Stimulated activated CD4-positive, alpha-beta T cell treated with anti-CD3 and anti-CD28 coated beads, Interleukin-4, amount 100 ng/mL, for 4 hours (primary cell): ENCODE measurements around the gene LY6G5C.
"Not testable (repeated sequence)": the region's sequence is repeated elsewhere in the genome, so short reads cannot be mapped to it uniquely, and the experiment has no call there.

Experiments
- DNase-seq, 2 experiments: peaks; one replicate each; pipeline ENCODE4 v3.0.0-alpha.2; 2020

The LY6G5C gene

DNA sequence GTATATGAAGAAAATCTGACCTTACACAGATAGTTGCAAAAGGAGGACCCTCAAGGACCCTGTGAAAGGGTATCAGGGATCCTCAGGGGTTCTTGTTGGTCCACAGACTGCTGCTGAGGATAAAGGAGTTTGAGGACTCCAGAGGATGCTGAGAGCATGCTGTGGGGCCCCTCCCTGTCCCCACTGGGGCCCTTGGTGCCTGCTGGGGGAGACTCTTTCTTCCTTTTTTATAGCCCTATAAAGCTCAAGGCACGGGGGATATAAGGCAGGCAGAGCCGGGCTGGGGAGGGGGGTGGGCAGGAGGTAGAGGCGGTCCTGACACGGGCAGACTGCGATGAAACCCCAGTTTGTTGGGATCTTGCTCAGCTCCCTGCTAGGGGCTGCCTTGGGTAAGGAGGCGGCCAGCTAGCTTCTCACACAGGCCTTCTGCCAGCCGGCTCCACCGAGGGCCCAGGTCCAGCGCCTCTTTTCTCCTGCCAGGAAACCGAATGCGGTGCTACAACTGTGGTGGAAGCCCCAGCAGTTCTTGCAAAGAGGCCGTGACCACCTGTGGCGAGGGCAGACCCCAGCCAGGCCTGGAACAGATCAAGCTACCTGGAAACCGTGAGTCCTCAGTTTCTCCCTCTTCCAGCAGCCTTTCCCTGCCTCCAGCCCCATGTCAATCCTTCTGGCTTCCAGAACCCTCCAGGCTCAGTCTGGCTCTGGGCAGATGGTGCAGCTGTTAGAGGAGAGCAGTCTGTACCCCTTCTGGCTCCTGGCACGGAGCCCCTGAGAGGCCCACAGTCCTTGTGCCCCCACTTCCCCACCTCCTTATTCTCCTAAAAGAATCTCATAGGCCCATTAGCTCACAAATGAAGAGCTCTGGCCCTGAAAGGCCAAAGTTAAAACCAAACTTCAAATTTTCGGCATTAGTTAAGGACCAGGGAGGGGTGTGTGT lies 34.4 kb upstream of the LY6G5C start, which contains the start of gene LY6G6D:
LY6G6D (plus strand) TSS at position 327 of the 937 bp plus-strand sequence; CDS start at position 335, 8 bp downstream.
- no peak for DNase-seq

DNA sequence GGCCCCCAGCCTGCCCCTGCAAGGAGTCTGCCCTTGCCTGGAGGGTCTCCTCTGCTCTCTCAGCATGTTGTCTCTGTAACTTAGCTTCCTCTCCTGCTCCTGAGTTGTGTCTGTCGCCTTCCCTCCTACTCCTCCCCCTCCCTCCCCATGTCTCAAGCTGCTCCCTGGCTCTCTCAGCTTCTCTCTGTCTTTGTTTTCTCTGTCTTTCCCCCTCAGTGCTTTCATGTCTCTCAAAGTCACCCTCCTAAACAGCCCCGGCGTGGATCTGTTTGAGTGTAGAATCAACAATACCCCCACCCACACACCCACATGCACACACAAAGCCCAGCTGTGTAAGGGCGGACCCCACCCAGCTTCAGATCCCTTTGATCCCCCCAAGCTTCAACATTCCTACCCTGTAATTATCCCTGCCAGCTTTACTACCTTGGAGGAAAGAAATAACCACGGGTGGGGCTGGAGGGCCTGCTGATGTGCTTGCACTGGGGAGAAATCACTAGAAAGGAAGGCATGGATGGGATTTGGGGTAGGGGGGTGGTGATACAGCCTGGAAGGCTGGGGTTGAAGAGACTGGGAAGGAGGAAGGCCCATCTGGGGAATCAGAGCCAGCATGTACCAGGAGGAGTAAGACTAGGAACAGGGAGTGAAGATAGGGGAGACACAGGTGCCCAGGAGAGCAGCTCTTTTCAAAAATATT lies 33.3 kb upstream of the LY6G5C start:
- DNase-seq = no peak

DNA sequence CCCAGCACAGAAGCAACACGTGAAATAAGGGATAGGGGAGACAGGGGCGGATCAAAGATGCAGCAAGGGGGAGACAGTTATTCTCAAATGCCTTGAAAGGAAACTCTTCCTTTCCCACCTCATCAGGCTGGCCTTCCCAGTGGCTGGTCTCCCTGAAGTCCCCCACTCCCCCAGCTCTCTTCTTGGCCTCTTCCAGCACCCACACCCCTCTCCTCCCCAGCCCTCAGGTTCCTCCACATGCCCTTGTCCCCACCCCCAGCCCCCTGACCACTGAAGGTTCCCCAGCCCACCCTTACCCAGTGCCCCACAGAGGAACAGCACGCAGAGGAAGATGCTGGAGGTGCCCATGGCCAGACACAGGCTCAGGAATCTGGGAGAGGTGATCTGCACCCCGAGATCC lies 32.6 kb upstream of the LY6G5C start:
- no peak for DNase-seq

DNA sequence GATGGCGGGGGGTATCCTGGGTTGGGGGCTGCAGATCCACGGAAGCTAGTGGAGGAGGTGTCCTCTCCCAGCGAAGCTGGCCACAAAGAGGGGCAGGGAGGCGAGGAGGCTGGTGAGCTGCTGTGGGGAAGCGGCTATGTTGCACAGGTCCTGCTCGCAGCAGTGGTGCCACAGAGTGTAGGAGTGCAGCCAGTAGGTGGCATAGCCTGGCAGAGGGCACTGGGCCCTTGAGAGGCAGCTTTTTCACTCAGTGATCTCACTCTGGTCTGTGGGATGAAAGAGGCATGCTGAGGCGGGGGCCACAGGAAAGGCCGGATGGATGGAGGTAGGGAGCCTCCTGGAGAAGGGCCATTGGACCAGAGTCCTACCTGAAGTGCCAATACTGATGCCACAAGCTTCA lies 31.4 kb upstream of the LY6G5C start:
- DNase-seq = no peak

DNA sequence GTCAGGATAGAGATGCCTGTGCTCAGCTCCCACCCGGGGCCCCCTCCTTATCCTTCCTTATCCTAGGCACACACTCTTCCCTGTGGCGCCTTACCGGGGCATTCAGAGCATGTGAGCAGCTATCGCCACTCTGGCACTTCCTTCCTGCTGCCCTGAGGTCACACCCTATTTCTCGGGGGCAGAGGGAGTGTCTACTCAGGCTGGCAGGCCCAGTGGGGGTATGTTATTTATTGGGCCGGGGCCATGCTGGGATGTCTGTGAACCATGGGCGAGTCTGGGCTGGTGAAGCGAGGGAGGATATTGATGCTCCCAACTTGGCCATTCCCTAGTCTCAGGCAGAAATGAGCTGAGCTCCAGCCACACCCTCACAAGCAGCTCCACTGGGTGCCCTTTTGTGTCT lies 30.4 kb upstream of the LY6G5C start:
- DNase-seq = no peak

DNA sequence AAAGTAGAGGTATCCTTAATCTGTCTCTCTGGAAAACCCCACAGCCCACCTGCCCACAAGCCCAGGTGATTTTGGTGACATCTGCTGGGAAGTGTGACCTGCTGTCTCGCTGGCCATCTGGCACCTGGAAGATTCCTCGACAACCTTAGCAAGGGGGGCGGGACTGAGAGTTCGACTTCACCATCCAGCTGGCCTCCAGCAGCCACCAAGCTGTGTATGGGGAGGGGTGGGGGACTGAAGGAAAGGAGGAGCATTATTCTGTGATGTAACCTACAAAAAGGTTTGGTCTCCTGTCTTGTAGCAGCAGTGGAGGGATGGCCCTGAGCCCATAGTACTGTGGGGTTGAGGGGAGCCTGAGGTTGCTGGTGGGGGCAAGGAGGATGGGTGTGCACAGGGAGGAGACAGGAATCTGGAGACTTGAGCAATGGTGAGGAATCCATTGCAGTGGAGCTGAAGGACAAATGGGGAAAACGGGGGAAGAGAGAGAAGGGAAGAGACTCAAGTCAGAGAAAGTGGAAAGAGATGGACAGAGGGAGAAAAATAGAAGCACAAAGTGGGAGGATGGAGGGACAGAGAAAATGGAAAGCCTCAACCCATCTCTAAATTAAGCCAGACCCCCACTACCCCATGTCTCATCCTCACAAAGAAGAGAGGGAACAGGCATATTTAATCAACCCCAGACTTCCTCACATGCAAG lies 29.8 kb upstream of the LY6G5C start:
- no peak for DNase-seq

DNA sequence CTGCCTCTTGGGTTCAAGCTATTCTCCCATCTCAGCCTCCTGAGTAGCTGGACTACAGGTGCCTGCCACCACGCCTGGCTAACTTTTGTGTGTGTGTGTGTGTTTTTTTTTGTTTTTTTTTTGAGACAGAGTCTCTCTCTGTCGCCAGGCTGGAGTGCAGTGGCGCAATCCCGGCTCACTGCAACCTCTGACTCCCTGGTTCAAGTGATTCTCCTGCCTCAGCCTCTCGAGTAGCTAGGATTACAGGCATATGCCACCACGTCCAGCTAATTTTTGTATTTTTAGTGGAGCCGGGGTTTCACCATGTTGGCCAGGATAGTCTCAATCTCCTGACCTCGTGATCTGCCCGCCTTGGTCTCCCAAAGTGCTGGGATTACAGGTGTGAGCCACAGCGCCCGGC lies 28.3 kb upstream of the LY6G5C start:
- DNase-seq = not testable (repeated sequence)

DNA sequence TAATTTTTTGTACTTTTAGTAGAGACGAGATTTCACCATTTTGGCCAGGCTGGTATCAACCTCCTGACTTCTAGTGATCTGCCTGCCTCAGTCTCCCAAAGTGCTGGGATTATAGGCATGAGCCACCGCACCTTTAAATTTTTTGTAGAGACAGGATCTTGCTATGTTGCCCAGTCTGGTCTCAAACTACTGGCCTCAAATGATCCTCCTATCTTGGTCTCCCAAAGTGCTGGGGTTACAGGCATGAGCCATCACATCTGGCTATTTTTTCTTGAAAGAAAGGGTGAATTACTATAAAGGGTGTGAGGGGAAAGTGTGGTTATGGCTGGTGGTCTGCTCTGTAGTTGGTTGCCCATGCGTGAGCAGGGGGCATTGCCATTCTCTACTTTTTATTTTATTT lies 27.4 kb upstream of the LY6G5C start:
- no peak for DNase-seq

DNA sequence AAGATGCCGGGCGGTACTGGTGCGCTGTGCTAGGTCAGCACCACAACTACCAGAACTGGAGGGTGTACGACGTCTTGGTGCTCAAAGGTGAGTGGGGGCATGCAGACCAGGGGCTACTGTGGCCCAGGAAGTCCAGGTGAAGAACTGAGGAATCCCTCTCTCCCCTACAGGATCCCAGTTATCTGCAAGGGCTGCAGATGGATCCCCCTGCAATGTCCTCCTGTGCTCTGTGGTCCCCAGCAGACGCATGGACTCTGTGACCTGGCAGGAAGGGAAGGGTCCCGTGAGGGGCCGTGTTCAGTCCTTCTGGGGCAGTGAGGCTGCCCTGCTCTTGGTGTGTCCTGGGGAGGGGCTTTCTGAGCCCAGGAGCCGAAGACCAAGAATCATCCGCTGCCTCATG lies 26.8 kb upstream of the LY6G5C start:
- no peak for DNase-seq

DNA sequence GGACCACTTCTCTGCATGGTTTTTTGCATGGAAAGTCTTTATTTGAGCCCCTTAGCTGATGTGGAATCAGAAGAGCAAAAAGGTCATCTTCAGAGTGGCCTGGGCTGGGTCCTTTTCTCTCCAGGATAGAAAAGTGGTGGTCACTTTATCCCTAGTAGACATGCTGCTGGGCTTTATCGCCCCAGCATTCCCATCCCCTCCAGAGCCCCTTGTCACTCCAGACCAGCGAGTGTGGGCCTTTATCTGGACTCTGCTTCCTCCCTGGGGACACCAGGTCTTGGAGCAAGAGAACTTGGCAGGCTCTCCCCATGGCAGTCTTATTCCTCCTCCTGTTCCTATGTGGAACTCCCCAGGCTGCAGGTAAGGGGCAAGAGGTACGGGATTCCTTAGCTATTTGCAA lies 25.7 kb upstream of the LY6G5C start, which contains the start of gene LY6G6F:
LY6G6F (plus strand) TSS at position 268 of the 400 bp plus-strand sequence; CDS start at position 309, 41 bp downstream.
- no peak for DNase-seq

DNA sequence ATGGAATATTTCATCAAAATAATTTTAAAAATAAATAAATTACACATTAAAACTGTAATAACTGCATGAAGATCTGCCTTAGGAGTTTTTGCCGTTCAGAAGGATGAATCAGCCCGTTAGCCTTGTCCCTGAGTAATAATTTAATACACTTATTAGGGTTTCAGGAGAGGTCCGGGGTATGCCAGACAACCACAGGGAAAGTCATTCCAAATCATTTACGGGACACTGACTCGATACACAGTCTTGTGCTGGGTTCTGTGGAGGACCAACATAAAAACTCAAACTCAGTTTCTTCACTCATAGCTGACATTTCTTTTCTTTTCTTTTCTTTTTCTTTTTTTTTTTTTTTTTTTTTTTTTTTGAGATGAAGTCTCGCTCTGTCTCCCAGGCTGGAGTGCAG lies 25.1 kb upstream of the LY6G5C start:
- DNase-seq = no peak

DNA sequence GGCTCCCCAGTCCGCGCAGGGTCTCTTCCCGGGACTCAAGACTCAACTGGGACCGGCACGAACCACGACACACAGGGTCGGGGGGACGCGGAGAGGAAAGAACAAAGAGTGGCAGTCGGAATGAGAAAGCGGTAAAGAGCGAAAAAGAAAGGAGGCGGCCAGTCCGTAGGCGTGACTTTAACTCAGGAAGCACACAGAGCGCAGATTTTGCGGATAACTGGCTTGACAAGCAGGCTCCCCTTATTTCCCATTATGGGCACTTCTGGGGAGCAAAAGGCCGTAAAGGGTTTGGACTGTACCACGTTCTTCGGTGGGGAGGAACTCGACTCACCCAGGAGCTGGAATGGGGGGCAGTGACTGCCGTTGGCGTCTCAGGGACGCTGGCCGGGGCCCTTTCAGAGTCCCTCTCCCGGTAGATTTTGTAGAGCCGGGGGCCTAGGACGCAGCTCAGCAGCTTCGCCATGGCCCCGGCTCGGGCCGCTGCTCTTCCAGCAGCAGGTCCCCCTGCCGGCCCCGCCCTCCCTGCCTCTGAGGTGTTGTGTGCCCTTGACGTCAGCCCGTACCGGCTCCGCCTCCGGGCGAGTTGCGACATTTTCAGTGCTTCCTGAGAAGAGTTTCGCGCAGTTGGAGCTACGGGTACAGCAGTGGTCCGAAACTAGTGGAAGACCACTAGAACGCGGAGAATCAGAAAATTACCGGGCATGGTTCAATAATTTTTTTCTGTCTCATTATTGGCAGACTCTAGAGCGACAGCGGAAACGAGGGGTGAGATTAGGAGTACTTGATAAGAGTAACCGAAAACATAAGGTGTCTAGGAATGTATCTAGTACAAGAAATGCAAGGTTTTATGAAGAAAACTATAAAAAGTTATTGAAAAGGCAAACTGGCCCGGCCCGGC lies 22.2 kb upstream of the LY6G5C start, which contains the start of gene ABHD16A:
ABHD16A (minus strand) TSS at position 506 of the 898 bp plus-strand sequence; CDS start at position 463, 43 bp downstream.
- peak; percentile 94 to 97 for DNase-seq

DNA sequence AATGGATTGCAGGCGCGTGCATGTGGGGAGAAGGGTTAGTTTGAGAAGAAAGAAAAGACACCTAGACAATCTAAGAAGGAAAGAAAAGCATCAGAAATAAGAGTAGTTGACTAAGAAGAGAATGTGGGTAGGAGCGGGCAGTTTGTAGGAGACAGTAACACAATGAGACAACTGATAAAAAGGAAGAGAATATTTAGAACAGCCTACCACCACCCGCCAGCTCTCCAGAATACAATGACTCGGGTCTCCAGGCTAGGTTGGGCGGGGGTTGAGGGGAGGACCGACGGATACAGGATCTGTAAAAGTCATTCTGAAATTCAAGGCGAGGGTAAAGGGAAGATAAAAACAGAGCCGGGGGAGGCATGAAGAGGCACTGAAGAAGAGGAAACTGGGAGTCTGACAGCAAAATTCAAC lies 21.5 kb upstream of the LY6G5C start:
- DNase-seq = peak; percentile 16 to 18

DNA sequence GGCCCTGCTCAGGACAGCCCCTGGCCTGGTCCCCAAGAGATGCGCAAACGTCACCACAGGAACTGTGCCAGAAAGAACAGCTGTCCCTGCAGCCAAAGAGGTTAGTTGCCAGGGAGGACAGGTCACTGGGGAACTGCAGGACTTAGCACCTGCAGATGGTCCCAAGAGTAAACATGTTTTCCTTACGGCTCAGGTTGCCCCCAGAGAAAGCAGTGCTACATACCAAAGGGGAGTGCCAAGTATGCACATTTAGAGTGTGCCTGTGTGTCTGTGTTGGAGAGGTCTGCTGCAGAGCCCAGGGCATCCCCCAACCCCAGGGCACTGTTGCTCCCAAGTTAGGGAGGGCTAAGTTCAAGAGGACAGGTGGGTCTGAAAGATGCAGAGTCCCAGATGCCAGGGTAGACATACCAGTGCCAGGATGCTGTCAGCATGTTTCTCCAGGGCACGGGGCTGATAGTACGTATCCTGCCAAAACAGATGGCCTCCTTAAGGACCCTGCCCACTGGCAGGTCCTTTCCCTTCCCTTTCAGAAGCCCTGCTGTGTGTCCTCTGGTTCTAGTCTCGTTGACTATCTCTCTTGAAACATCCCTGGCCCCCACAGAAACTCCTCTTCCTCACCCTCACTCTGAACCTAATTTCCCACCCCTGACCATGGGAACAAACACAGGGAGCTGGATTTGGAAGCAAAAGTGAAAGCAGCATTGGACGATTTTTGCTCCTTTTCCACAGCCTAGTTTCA lies 21.0 kb upstream of the LY6G5C start:
- DNase-seq = no peak

DNA sequence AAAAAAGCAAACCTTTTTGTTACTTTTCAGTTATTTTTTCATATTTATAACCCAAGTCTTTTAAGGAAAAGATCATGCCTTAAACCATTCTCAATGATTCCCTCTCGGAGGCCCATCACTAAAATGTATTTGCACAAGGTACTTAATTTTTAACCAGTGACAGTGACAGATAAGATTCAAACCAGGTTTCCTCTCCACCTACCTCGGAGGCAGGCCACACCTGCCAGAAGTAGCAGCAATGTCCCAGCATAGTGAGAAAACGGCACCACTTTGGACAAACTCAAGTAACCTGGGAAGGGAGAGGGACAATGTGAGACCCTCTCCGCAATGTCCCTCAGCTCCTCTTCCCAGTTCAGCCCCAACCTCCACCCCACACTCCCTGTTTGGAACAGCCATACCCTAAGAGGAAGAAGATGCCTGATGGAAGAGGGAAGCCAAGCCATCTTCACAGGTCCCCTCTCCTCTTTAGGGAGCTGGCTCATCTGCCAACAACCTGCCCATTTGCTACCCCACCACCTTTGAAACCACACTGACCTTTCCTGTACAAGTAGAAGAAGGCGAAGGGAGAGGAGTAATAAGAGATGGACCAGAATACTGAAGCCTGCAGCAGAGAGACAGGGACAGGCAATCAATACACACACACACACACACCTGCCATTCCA lies 20.0 kb upstream of the LY6G5C start:
- DNase-seq = no peak

DNA sequence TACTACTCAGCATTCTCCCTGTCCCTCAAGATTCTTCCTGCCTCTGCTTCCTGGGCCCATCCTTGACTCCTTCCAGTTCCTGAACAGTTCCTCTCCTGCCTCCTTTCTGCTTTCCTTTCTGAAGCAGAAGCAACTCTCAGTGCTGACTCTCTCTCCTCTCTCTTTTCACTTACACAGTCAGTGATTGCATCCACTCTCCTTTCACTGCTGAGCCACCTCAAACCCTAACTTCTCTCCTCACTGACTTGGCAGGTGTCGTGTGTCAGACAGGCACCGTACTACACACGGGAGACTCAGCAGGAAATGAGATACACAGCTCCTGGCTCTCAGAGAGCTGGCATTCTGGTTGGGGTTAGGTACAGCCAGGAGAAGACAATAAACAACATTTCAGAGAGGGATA lies 16.7 kb upstream of the LY6G5C start:
- no peak for DNase-seq

DNA sequence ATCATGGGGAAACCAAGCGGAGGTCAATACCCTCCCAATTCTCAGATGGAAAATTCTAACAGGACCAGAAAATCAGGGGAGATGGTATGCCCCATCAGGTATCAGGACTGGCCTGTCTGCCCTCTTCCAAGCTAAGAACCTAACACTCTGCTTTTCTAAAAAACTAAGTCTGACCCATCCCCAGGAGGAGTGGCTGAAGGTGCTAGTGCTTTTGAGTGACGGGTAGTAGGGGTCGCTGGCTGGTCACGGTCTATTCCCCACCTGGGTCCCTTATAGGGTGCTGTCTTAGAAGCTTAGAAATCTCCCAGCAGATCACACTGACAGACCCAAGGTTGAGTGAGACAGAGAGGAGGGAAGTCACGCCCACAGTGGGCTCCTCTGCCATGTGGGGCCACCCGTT lies 12.7 kb upstream of the LY6G5C start:
- no peak for DNase-seq

DNA sequence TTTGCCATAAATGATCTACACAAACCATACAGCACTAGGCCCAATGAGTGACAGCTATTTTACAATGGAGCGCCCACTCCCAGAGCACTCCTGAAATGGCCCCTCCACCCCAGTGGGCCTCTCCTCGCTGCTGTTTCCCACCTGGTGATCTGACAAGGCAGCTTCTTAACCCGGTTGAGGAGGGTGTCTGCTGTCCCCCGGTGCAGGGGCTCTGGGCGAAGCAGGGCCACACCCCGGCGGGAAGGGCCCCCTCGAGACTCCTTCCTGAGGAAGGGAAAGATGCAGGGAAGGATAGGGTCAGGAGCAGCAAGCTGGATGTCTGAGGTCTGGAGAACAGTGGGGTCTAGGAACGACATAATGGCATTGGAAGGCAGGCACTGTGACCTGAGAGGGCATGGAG lies 12.0 kb upstream of the LY6G5C start:
- no peak for DNase-seq

DNA sequence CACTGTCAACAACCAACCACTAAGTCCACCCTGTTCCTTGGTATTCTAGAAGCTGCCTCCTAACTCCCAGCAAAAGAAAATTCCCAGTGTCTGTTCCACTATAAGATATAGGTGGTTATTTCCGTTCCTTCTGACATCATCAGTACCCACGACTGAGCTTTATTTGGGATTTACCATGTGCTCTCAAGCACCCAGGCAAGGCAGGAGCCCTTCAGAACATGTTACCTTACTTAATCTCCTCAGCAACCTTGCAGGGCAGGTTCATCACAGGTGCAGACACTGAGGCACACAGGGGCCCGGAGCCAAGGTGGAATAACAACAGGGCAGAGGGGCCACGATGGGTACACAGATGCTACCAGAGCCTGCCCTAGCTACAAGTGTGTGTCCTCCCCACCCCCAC lies 11.5 kb upstream of the LY6G5C start:
- DNase-seq = no peak

DNA sequence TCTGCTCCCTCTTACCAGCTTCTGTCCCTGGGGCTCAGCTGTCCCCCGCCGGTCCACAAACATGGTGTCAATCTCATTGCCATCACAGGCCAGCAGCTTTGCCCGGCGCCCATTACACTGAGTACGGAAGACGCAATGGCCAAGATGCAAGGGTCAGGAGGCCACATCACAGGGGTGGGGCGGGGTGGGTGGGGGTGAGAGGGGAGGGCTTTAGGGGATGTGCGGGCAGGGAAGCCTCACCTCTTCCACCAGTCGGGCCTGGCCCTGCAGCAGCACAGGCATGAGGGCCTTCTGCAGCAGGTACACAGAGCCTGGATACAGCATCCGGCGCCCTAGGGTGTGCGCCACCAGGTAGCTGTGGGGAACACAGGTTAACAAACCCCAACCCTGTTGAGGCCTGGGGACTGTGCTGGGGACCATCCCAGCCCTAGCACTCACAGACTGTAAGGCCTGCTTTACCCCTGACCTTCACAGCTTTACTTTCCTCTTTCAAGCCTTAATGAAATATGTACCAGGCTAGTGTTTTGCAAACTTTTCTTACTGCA lies 10.8 kb upstream of the LY6G5C start:
- DNase-seq = no peak

DNA sequence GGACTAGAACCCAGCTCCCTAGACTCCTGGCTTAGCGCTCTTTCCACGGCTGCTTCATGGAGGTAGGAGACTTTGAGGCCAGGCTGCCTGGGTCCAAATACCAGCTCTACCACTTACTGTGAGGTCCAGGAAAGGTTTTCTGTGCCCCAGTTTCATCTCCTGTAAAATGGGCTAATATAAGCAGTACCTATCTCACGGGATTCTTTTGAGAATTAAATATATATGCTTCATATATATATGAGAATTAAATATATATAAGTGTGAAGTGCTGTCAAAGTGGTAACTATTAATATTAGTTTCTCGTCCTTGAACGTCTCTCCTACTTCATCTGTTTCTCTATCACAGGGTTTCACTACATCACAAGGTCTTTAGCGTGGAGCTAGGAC lies 10.2 kb upstream of the LY6G5C start:
- DNase-seq = no peak
